Osteoblast (primary cell): ENCODE data around the gene SLC6A6. TPM values are rescaled to one million over a fixed set of nuclear protein-coding genes. Genes with fewer than 3 reads are reported as not detected.

Source experiments
- DNase-seq: peaks from one replicate; pipeline ENCODE4 v3.0.0; 2011; ENCODE audit warnings: low spot score, mixed read lengths; ENCODE audit not compliant: insufficient read length; ENCODE audit errors: missing footprints
- H2AFZ ChIP-seq: 2 replicates; pipeline ENCODE4 v1.6.0; 2011; ENCODE audit warnings: mild to moderate bottlenecking, low read length
- H3K27ac ChIP-seq: 2 replicates; pipeline ENCODE4 v1.5.1; 2011; ENCODE audit warnings: mild to moderate bottlenecking, low read depth, low read length, moderate library complexity
- H3K27me3 ChIP-seq: 2 replicates; pipeline ENCODE4 v1.6.0; 2012; ENCODE audit warnings: mild to moderate bottlenecking, control low read depth, inconsistent platforms, low read length, moderate library complexity; ENCODE audit not compliant: insufficient read depth
- H3K36me3 ChIP-seq: 2 replicates; pipeline ENCODE4 v1.5.1; 2011; ENCODE audit warnings: mild to moderate bottlenecking, low read length, control low read depth, moderate library complexity; ENCODE audit not compliant: insufficient read depth
- H3K4me1 ChIP-seq: 2 replicates; pipeline ENCODE4 v1.5.1; 2011; ENCODE audit warnings: mild to moderate bottlenecking, low read length, control low read depth, moderate library complexity; ENCODE audit not compliant: insufficient read depth
- H3K4me2 ChIP-seq: 2 replicates; pipeline ENCODE4 v1.6.0; 2011; ENCODE audit warnings: mild to moderate bottlenecking, low read length; ENCODE audit not compliant: insufficient read depth
- H3K4me3 ChIP-seq: fragments of 200-600 bp; sonication (generic); 3 replicates; pipeline ENCODE4 v1.5.1; 2012; ENCODE audit warnings: mild to moderate bottlenecking, low read length, inconsistent platforms; ENCODE audit not compliant: insufficient read depth
- H3K79me2 ChIP-seq: 2 replicates; pipeline ENCODE4 v1.6.0; 2012; ENCODE audit warnings: mild to moderate bottlenecking, low read length, control low read depth, inconsistent platforms; ENCODE audit not compliant: insufficient read depth
- H3K9me3 ChIP-seq: 2 replicates; pipeline ENCODE4 v1.5.1; 2011; ENCODE audit warnings: low read depth, low read length, control low read depth
- H4K20me1 ChIP-seq: 2 replicates; pipeline ENCODE4 v1.6.0; 2012; ENCODE audit warnings: mild to moderate bottlenecking, low read length, control low read depth; ENCODE audit not compliant: insufficient read depth
- total RNA-seq: library from RNA; depleted of rRNA; stranded (reverse); fragments of >200 nt; gene quantifications from 2 replicates; pipeline ENCODE4 v1.2.3, GENCODE V29; 2012
- TF ChIP-seq, protein P1 (sequence below): IDR thresholded peaks from 2 replicates; pipeline ENCODE4 v1.5.1; 2011; ENCODE audit warnings: mild to moderate bottlenecking, low read depth, low read length, moderate library complexity; ENCODE audit errors: extremely low read depth

Gene SLC6A6
- total RNA-seq, 1 donor: 86.5 TPM

GRCh38 chr3:14478956-14479550, 76.6 kb downstream of the SLC6A6 start:
- peak; percentile 2 for DNase-seq
- peaks cover 98% of the 10 kb centered on the region for H3K36me3 ChIP-seq
- no peaks in the 10 kb centered on the region for H3K79me2 ChIP-seq
- H2AFZ ChIP-seq: no peak overlapping the region
- H3K4me2 ChIP-seq: no peak overlapping the region
- H3K27me3 ChIP-seq: no peaks in the 10 kb centered on the region
- H4K20me1 ChIP-seq: no peaks in the 10 kb centered on the region
- peak overlapping the region; percentile 63 for H3K27ac ChIP-seq
- H3K9me3 ChIP-seq: no peaks in the 10 kb centered on the region
- H3K4me1 ChIP-seq: peaks cover 6% of the 10 kb centered on the region
- TF ChIP-seq, protein P1, sequence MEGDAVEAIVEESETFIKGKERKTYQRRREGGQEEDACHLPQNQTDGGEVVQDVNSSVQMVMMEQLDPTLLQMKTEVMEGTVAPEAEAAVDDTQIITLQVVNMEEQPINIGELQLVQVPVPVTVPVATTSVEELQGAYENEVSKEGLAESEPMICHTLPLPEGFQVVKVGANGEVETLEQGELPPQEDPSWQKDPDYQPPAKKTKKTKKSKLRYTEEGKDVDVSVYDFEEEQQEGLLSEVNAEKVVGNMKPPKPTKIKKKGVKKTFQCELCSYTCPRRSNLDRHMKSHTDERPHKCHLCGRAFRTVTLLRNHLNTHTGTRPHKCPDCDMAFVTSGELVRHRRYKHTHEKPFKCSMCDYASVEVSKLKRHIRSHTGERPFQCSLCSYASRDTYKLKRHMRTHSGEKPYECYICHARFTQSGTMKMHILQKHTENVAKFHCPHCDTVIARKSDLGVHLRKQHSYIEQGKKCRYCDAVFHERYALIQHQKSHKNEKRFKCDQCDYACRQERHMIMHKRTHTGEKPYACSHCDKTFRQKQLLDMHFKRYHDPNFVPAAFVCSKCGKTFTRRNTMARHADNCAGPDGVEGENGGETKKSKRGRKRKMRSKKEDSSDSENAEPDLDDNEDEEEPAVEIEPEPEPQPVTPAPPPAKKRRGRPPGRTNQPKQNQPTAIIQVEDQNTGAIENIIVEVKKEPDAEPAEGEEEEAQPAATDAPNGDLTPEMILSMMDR: no peak
- H3K4me3 ChIP-seq: no peak overlapping the region

DNA sequence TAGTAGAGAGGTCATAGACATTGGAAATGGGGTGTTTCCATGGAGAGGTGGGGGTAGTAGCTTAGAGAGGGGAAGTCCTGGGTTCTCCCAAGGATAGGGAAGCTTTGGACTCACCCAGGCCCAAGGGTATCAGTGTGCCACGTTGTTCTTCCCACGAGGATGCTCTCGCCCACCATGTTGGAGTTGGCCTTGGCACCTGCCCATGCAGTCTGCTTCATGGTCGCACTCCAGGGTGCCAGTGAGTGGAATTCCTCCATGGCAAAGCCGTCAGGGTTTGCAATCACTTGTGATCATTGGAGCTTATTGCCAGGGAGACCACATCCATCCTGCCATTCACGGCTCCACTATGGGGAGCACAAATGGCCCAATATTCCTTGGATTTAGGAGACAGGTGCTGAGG, 77.2 kb downstream of the SLC6A6 start:
- no peaks in the 10 kb centered on the region for H3K79me2 ChIP-seq
- peak overlapping the region; percentile 63 for H3K27ac ChIP-seq
- H3K4me1 ChIP-seq: peaks cover 6% of the 10 kb centered on the region
- H4K20me1 ChIP-seq: no peaks in the 10 kb centered on the region
- peak; percentile 19 for DNase-seq
- H3K36me3 ChIP-seq: peaks cover 97% of the 10 kb centered on the region
- no peak overlapping the region for H3K4me2 ChIP-seq
- no peaks in the 10 kb centered on the region for H3K27me3 ChIP-seq
- no peak overlapping the region for H2AFZ ChIP-seq
- H3K4me3 ChIP-seq: no peak overlapping the region
- TF ChIP-seq, protein P1: no peak
- H3K9me3 ChIP-seq: no peaks in the 10 kb centered on the region

- Histone ChIP-seq H3K79me2 (no peaks in the 10 kb centered on the region), H3K4me2 (no peak overlapping the region), H3K4me3 (no peak overlapping the region), H4K20me1 (no peaks in the 10 kb centered on the region), H3K36me3 (peaks cover 99% of the 10 kb centered on the region), H3K27me3 (no peaks in the 10 kb centered on the region), H3K9me3 (no peaks in the 10 kb centered on the region), H3K4me1 (peaks cover 6% of the 10 kb centered on the region), H2AFZ (no peak overlapping the region), H3K27ac (peak overlapping the region; percentile 63)
- TF ChIP-seq, protein P1: no peak
- DNase-seq: peak; percentile 87
Measured at GRCh38 chr3:14480207-14481017, 78.0 kb downstream of the SLC6A6 start.

GRCh38 chr3:14481018-14481645, 78.7 kb downstream of the SLC6A6 start:
- no peaks in the 10 kb centered on the region for H3K9me3 ChIP-seq
- no peak overlapping the region for H2AFZ ChIP-seq
- H3K36me3 ChIP-seq: peaks cover 99% of the 10 kb centered on the region
- H3K4me1 ChIP-seq: peaks cover 6% of the 10 kb centered on the region
- no peak overlapping the region for H3K4me3 ChIP-seq
- TF ChIP-seq, protein P1: no peak
- H3K27ac ChIP-seq: peak overlapping the region; percentile 54
- H3K27me3 ChIP-seq: no peaks in the 10 kb centered on the region
- no peak overlapping the region for H3K4me2 ChIP-seq
- peak; percentile 72 for DNase-seq
- no peaks in the 10 kb centered on the region for H4K20me1 ChIP-seq
- no peaks in the 10 kb centered on the region for H3K79me2 ChIP-seq
